Measurements from ENCODE around the gene TFDP1.

GRCh38 chr13:113660066-113660465, 75.5 kb downstream of the TFDP1 start:
- no peak for TF ChIP-seq CTCF (IDR thresholded peaks at IDR 0.05)
- no peak for TF ChIP-seq POLR2AphosphoS5 (IDR thresholded peaks at IDR 0.05)

Measured in breast epithelium (tissue), 3 donors.